Mammary epithelial cell (primary cell): ENCODE results near the gene TRMU.

Experiments used
- CTCF ChIP-seq, 2 donors: IDR thresholded peaks in 1 of 2; conservative IDR thresholded peaks in 1 of 2; 2 replicates each; pipeline ENCODE4 v1.5.1; 2011 to 2012; ENCODE audit warnings: inconsistent platforms in 2 of 2, low read length in 2 of 2, mild to moderate bottlenecking in 2 of 2, control low read depth in 1 of 2, low read depth in 1 of 2; ENCODE audit not compliant: insufficient read depth in 1 of 2; ENCODE audit errors: extremely low read depth in 1 of 2
- EZH2 ChIP-seq: IDR thresholded peaks from 2 replicates; pipeline ENCODE4 v1.6.1; 2012; ENCODE audit warnings: low read length, inconsistent platforms, borderline replicate concordance

GRCh38 chr22:46399251-46400024 is 63.9 kb downstream of the TRMU start:
- no peak for TF ChIP-seq CTCF (conservative IDR thresholded peaks at IDR 0.05 in 1 of 2, IDR thresholded peaks at IDR 0.05 in 1 of 2; ENCODE audit: extremely low read depth in 1 of 2, insufficient read depth in 1 of 2, low read depth in 1 of 2, low read length in 2 of 2)
- TF ChIP-seq EZH2: no peak
